ENCODE data around the gene NFKBIZ.

GRCh38 chr3:101835676-101836075 lies 13.6 kb upstream of the NFKBIZ start:
- TF ChIP-seq JUND (IDR thresholded peaks at IDR 0.05) (no peak), POLR2AphosphoS5 (IDR thresholded peaks at IDR 0.05; ENCODE audit: low read depth, low read length) (no peak), CTCF (IDR thresholded peaks at IDR 0.05) (no peak), GATA2 (CRISPR knock-in tag; IDR thresholded peaks at IDR 0.05) (no peak), USF2 (IDR thresholded peaks at IDR 0.05; ENCODE audit: borderline replicate concordance, low read depth, low read length) (no peak), TAF1 (IDR thresholded peaks at IDR 0.05; ENCODE audit: borderline replicate concordance, low read depth, low read length) (no peak), RCOR1 (IDR thresholded peaks at IDR 0.05; ENCODE audit: low read length) (no peak), ZBTB33 (IDR thresholded peaks at IDR 0.05; ENCODE audit: borderline replicate concordance, low read depth) (no peak)

All from SK-N-SH (cell line).